K562 (cell line): ENCODE measurements around the gene CTCF. TPM values are rescaled to one million over a fixed set of nuclear protein-coding genes. Genes with fewer than 3 reads are reported as not detected.

Experiments
- ATF1 ChIP-seq, 2 experiments: fragments of 450-650 bp in 1 of 2; IDR thresholded peaks; 2 replicates each; pipeline ENCODE4 v1.6.1; 2016; ENCODE audit warnings: missing compliant biosample characterization in 1 of 2, missing genetic modification characterization in 1 of 2
- BCL6 ChIP-seq: fragments of 250-450 bp; sonication (Bioruptor Pico); IDR thresholded peaks from 2 replicates; pipeline ENCODE4 v1.4.0; 2020
- CEBPG ChIP-seq, 3 experiments: fragments of 200-800 bp in 1 of 3; sonication (Bioruptor generic) in 1 of 3; sonication (generic) in 1 of 3; formaldehyde crosslinking in 1 of 3; IDR thresholded peaks in 2 of 3; conservative IDR thresholded peaks in 1 of 3; 2 replicates each; pipeline versions ENCODE4 v1.6.1 to v1.8.0; 2016 to 2022; ENCODE audit warnings: missing compliant biosample characterization in 2 of 3, missing genetic modification characterization in 2 of 3, mild to moderate bottlenecking in 1 of 3, missing genetic modification reagents in 1 of 3
- GTF3C2 ChIP-seq: IDR thresholded peaks from 3 replicates; pipeline ENCODE4 v1.6.1; 2011; ENCODE audit warnings: borderline replicate concordance, mild to moderate bottlenecking, moderate library complexity; ENCODE audit not compliant: insufficient read length; ENCODE audit errors: extremely low read depth
- KLF1 ChIP-seq: fragments of 450-650 bp; IDR thresholded peaks from 2 replicates; pipeline ENCODE4 v1.6.1; 2016; ENCODE audit warnings: missing genetic modification characterization, missing compliant biosample characterization
- MCM5 ChIP-seq: fragments of 450-650 bp; IDR thresholded peaks from 2 replicates; pipeline ENCODE4 v1.6.1; 2016; ENCODE audit warnings: low read depth
- MEIS2 ChIP-seq: fragments of 450-650 bp; IDR thresholded peaks from 2 replicates; pipeline ENCODE4 v1.6.1; 2014; ENCODE audit warnings: mild to moderate bottlenecking; ENCODE audit not compliant: partially characterized antibody
- POLR2G ChIP-seq: fragments of 200-400 bp; formaldehyde crosslinking; IDR thresholded peaks from 2 replicates; pipeline ENCODE4 v1.6.1; 2017; ENCODE audit warnings: low read depth, mild to moderate bottlenecking, antibody characterized with exemption, low read length, moderate library complexity
- POLR2H ChIP-seq: IDR thresholded peaks from 2 replicates; pipeline ENCODE4 v1.6.1; 2016; ENCODE audit warnings: missing genetic modification characterization, low read depth, mild to moderate bottlenecking, control low read depth, missing compliant biosample characterization, moderate library complexity
- SRSF1 ChIP-seq: fragments of 200-400 bp; formaldehyde crosslinking; IDR thresholded peaks from 2 replicates; pipeline ENCODE4 v1.6.1; 2017; ENCODE audit warnings: mild to moderate bottlenecking, low read depth, low read length, moderate library complexity
- TBL1XR1 ChIP-seq, 2 experiments: IDR thresholded peaks; 2 replicates each; pipeline ENCODE4 v1.6.1; 2012; ENCODE audit warnings: improper control_type of control experiment in 2 of 2, low read length in 2 of 2, mild to moderate bottlenecking in 1 of 2
- TRIM28 ChIP-seq: fragments of 450-650 bp; IDR thresholded peaks from 2 replicates; pipeline ENCODE4 v1.6.1; 2017
- TSHZ1 ChIP-seq: fragments of 250-450 bp; sonication (Bioruptor Pico); IDR thresholded peaks from 2 replicates; pipeline ENCODE4 v1.4.0; 2020; ENCODE audit warnings: mild to moderate bottlenecking, moderate library complexity
- ZBTB9 ChIP-seq: fragments of 450-650 bp; formaldehyde crosslinking; IDR thresholded peaks from 2 replicates; pipeline ENCODE4 v1.4.0; 2020; ENCODE audit warnings: mild to moderate bottlenecking, moderate library complexity
- ZHX1 ChIP-seq: fragments of 150-350 bp; conservative IDR thresholded peaks from 2 replicates; pipeline ENCODE4 v1.6.1; 2014; ENCODE audit warnings: low read length
- ZNF79 ChIP-seq: fragments of 250-450 bp; sonication (Bioruptor Pico); IDR thresholded peaks from 2 replicates; pipeline ENCODE4 v1.4.0; 2020; ENCODE audit warnings: low read depth, mild to moderate bottlenecking, moderate library complexity
- polyA plus RNA-seq, 8 experiments: library from polyadenylated mRNA; depleted of rRNA in 4 of 8; stranded (reverse) in 5 of 8; unstranded in 3 of 8; fragments of >200 nt; fragmentation: Nextera tagmentation in 2 of 8; fragmentation: Illumina TruSeq in 1 of 8; extraction: Ambion mirVana in 2 of 8; extraction: Trizol in 1 of 8; gene quantifications; 2 replicates each; pipeline versions ENCODE4 v1.2.1 to v1.2.3, GENCODE V29; 2011 to 2014; ENCODE audit warnings: inconsistent platforms in 1 of 8, missing spikeins in 1 of 8
- total RNA-seq, 7 experiments: library from RNA; depleted of rRNA in 6 of 7; stranded (reverse); fragments of >200 nt in 6 of 7; fragmentation: Illumina TruSeq in 2 of 7; extraction: Trizol in 2 of 7; gene quantifications; 2 replicates each; pipeline versions ENCODE4 v1.2.1 to v1.2.3, GENCODE V29; 2011 to 2021; ENCODE audit warnings: low replicate concordance in 1 of 7

Gene CTCF
- total and polyA plus RNA-seq, 9 of the 15 experiments (the other 6 are each of a cell fraction or from before 2014, with no cell fraction given): 7.8 to 49.2 (median 33.9) TPM

- TF ChIP-seq MEIS2: no peak
- TF ChIP-seq ZBTB9 (CRISPR knock-in tag): no peak
- no peak for TF ChIP-seq SRSF1
- peak; percentile 62 for TF ChIP-seq POLR2H
- peak; percentile 74; the same call in 1 of the 2 replicates for TF ChIP-seq KLF1
- peak; percentile 91 for TF ChIP-seq POLR2G
- no peak for TF ChIP-seq ZNF79 (CRISPR knock-in tag)
- TF ChIP-seq TSHZ1 (CRISPR knock-in tag): no peak
- TF ChIP-seq GTF3C2: no peak
- TF ChIP-seq BCL6 (CRISPR knock-in tag): no peak
- TF ChIP-seq CEBPG (CRISPR knock-in tag; IDR thresholded peaks at IDR 0.05): no peak
- no peak for TF ChIP-seq CEBPG (tag; conservative IDR thresholded peaks at IDR 0.05 in 1 of 2, IDR thresholded peaks at IDR 0.05 in 1 of 2)
- TF ChIP-seq MCM5: no peak
- peak; percentile 91 for TF ChIP-seq ATF1 (CRISPR knock-in tag; IDR thresholded peaks at IDR 0.05)
- peak; percentile 97 for TF ChIP-seq ATF1 (tag; IDR thresholded peaks at IDR 0.05)
- 0 out of 2 replicates have a peak, but pooled peaks have one; percentile 13 for TF ChIP-seq ZHX1
- no peak for TF ChIP-seq TRIM28
- peak in 1 of 2 experiments; percentile 91; a peak in 2 of 4 replicates for TF ChIP-seq TBL1XR1 (IDR thresholded peaks at IDR 0.05; ENCODE audit: low read length in 2 of 2)
Observed at GRCh38 chr16:67561824-67562525, 351 bp upstream of the CTCF start (continued).
